HepG2 (cell line): Measurements from ENCODE around the gene POP7. TPM values are rescaled to one million over a fixed set of nuclear protein-coding genes. Genes with fewer than 3 reads are reported as not detected.

Experiments used
- GATAD2A ChIP-seq: IDR thresholded peaks from 2 replicates; pipeline ENCODE4 v1.6.1; 2016
- HDAC1 ChIP-seq: sonication (generic); formaldehyde crosslinking; IDR thresholded peaks from 2 replicates; pipeline ENCODE4 v1.5.1; 2020; ENCODE audit warnings: mild to moderate bottlenecking, missing genetic modification reagents
- HES4 ChIP-seq: sonication (generic); formaldehyde crosslinking; IDR thresholded peaks from 2 replicates; pipeline ENCODE4 v1.9.0; 2021; ENCODE audit warnings: mild to moderate bottlenecking, missing genetic modification reagents, borderline replicate concordance
- NKX3-1 ChIP-seq: sonication (generic); formaldehyde crosslinking; IDR thresholded peaks from 2 replicates; pipeline ENCODE4 v1.5.0; 2020; ENCODE audit warnings: missing genetic modification reagents
- RCOR2 ChIP-seq: IDR thresholded peaks from 2 replicates; pipeline ENCODE4 v1.6.1; 2016; ENCODE audit warnings: missing biosample characterization, missing genetic modification reagents
- YEATS2 ChIP-seq: sonication (generic); formaldehyde crosslinking; IDR thresholded peaks from 2 replicates; pipeline ENCODE4 v1.4.0; 2020; ENCODE audit warnings: missing genetic modification reagents, borderline replicate concordance
- ZKSCAN8 ChIP-seq: IDR thresholded peaks from 2 replicates; pipeline ENCODE4 v1.6.1; 2016; ENCODE audit warnings: borderline replicate concordance, missing genetic modification reagents, missing compliant biosample characterization
- ZNF101 ChIP-seq: sonication (generic); formaldehyde crosslinking; IDR thresholded peaks from 2 replicates; pipeline ENCODE4 v1.4.0; 2020; ENCODE audit warnings: mild to moderate bottlenecking, low read depth, missing genetic modification reagents, borderline replicate concordance
- ZNF530 ChIP-seq: sonication (generic); formaldehyde crosslinking; IDR thresholded peaks from 2 replicates; pipeline ENCODE4 v1.5.0; 2020; ENCODE audit warnings: low read depth, mild to moderate bottlenecking, missing genetic modification reagents
- ZNF766 ChIP-seq: sonication (generic); formaldehyde crosslinking; IDR thresholded peaks from 2 replicates; pipeline ENCODE4 v1.5.0; 2020; ENCODE audit warnings: missing genetic modification reagents, borderline replicate concordance
- polyA plus RNA-seq, 8 experiments: library from polyadenylated mRNA; depleted of rRNA in 3 of 8; stranded (reverse) in 7 of 8; unstranded in 1 of 8; fragments of >200 nt; fragmentation: Illumina TruSeq in 4 of 8; extraction: Trizol in 4 of 8; gene quantifications; 2 replicates each; pipeline versions ENCODE4 v1.2.1 to v1.2.3, GENCODE V29; 2011 to 2016; ENCODE audit warnings: low read depth in 4 of 8, missing spikeins in 1 of 8, mixed read lengths in 1 of 8; ENCODE audit not compliant: insufficient read depth in 1 of 8
- total RNA-seq, 5 experiments: library from RNA; depleted of rRNA; stranded (reverse); fragments of >200 nt; fragmentation: Illumina TruSeq; extraction: Trizol; gene quantifications; 2 replicates each; pipeline ENCODE4 v1.2.3, GENCODE V29; 2016; ENCODE audit warnings: low read depth in 1 of 5
- TF ChIP-seq, protein P1 (sequence below), 2 experiments: IDR thresholded peaks; 2 replicates each; pipeline ENCODE4 v1.6.1; 2011 to 2012; ENCODE audit warnings: low read length in 2 of 2, borderline replicate concordance in 1 of 2, low read depth in 1 of 2, mild to moderate bottlenecking in 1 of 2, moderate library complexity in 1 of 2
- TF ChIP-seq, protein P2 (sequence below): sonication (generic); formaldehyde crosslinking; IDR thresholded peaks from 2 replicates; pipeline ENCODE4 v1.4.0; 2020; ENCODE audit warnings: mild to moderate bottlenecking, low read depth, missing genetic modification reagents
- TF ChIP-seq, protein P3 (sequence below): sonication (generic); formaldehyde crosslinking; IDR thresholded peaks from 2 replicates; pipeline ENCODE4 v1.4.0; 2020; ENCODE audit warnings: mild to moderate bottlenecking, missing genetic modification reagents
- TF ChIP-seq, protein P4 (sequence below): sonication (generic); formaldehyde crosslinking; IDR thresholded peaks from 2 replicates; pipeline ENCODE4 v1.5.1; 2020; ENCODE audit warnings: mild to moderate bottlenecking, missing genetic modification reagents, moderate library complexity
- TF ChIP-seq, protein P5 (sequence below): IDR thresholded peaks from 2 replicates; pipeline ENCODE4 v1.6.1; 2016; ENCODE audit warnings: mild to moderate bottlenecking
- TF ChIP-seq, protein P6 (sequence below): sonication (generic); formaldehyde crosslinking; IDR thresholded peaks from 2 replicates; pipeline ENCODE4 v1.4.0; 2020; ENCODE audit warnings: missing genetic modification reagents

Gene POP7
- total and polyA plus RNA-seq, 2 of the 13 experiments (the other 11 are each of a cell fraction or from before 2014, with no cell fraction given), result 63.9 to 91.1 TPM

DNA sequence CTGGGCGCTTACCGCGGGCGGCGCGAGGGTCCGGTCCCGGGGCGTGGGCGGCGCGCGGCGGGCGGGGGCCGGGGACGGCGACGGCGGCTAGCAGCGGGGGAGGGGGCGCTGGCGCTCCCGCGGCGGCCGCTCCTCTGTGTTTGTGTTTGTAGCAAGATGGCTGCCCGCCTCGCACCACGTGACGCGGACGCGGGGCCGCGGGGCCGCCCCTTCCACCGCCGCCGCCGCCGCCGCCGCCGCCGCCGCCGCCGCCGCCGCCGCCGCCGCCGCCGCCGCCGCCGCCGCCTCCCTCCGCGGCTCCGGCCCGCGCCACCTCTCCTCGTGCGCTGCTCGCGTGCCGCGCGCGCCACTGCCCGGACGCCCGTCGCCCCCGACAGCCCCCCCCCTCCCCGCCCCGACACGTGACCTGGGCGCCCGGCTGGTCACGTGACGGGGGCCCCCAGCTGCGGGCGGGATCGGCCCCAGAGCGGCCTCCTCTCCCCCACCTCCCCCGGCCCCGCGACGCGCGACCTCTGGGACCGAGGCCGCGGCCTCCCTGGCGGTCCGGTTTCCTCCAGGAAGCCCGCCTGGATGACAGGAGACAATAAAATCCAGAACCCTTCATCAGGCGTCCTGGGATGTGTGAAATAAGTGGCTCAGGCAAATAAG, 11.7 kb upstream of the POP7 start, which contains the start of gene GIGYF1 (continued):
- TF ChIP-seq, protein P1, sequence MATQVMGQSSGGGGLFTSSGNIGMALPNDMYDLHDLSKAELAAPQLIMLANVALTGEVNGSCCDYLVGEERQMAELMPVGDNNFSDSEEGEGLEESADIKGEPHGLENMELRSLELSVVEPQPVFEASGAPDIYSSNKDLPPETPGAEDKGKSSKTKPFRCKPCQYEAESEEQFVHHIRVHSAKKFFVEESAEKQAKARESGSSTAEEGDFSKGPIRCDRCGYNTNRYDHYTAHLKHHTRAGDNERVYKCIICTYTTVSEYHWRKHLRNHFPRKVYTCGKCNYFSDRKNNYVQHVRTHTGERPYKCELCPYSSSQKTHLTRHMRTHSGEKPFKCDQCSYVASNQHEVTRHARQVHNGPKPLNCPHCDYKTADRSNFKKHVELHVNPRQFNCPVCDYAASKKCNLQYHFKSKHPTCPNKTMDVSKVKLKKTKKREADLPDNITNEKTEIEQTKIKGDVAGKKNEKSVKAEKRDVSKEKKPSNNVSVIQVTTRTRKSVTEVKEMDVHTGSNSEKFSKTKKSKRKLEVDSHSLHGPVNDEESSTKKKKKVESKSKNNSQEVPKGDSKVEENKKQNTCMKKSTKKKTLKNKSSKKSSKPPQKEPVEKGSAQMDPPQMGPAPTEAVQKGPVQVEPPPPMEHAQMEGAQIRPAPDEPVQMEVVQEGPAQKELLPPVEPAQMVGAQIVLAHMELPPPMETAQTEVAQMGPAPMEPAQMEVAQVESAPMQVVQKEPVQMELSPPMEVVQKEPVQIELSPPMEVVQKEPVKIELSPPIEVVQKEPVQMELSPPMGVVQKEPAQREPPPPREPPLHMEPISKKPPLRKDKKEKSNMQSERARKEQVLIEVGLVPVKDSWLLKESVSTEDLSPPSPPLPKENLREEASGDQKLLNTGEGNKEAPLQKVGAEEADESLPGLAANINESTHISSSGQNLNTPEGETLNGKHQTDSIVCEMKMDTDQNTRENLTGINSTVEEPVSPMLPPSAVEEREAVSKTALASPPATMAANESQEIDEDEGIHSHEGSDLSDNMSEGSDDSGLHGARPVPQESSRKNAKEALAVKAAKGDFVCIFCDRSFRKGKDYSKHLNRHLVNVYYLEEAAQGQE (IDR thresholded peaks at IDR 0.05; ENCODE audit: borderline replicate concordance in 1 of 2, low read depth in 1 of 2, low read length in 2 of 2), result 0 out of 4 replicates have a peak, but pooled peaks of 1 of the 2 experiments have one; percentile 7
- TF ChIP-seq, protein P2, sequence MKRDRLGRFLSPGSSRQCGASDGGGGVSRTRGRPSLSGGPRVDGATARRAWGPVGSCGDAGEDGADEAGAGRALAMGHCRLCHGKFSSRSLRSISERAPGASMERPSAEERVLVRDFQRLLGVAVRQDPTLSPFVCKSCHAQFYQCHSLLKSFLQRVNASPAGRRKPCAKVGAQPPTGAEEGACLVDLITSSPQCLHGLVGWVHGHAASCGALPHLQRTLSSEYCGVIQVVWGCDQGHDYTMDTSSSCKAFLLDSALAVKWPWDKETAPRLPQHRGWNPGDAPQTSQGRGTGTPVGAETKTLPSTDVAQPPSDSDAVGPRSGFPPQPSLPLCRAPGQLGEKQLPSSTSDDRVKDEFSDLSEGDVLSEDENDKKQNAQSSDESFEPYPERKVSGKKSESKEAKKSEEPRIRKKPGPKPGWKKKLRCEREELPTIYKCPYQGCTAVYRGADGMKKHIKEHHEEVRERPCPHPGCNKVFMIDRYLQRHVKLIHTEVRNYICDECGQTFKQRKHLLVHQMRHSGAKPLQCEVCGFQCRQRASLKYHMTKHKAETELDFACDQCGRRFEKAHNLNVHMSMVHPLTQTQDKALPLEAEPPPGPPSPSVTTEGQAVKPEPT (CRISPR knock-in tag), result no peak
- TF ChIP-seq, protein P3, sequence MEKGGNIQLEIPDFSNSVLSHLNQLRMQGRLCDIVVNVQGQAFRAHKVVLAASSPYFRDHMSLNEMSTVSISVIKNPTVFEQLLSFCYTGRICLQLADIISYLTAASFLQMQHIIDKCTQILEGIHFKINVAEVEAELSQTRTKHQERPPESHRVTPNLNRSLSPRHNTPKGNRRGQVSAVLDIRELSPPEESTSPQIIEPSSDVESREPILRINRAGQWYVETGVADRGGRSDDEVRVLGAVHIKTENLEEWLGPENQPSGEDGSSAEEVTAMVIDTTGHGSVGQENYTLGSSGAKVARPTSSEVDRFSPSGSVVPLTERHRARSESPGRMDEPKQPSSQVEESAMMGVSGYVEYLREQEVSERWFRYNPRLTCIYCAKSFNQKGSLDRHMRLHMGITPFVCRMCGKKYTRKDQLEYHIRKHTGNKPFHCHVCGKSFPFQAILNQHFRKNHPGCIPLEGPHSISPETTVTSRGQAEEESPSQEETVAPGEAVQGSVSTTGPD (CRISPR knock-in tag), result no peak
- TF ChIP-seq ZNF530, result no peak
- no peak for TF ChIP-seq ZNF101
- no peak for TF ChIP-seq HES4 (CRISPR knock-in tag)
- TF ChIP-seq HDAC1 (CRISPR knock-in tag), result peak; percentile 34; the same call in 1 of the 2 replicates
- TF ChIP-seq GATAD2A (CRISPR knock-in tag), result 0 out of 2 replicates have a peak, but pooled peaks have one; percentile 15
- TF ChIP-seq RCOR2 (CRISPR knock-in tag), result 0 out of 2 replicates have a peak, but pooled peaks have one; percentile 44
- TF ChIP-seq, protein P4, sequence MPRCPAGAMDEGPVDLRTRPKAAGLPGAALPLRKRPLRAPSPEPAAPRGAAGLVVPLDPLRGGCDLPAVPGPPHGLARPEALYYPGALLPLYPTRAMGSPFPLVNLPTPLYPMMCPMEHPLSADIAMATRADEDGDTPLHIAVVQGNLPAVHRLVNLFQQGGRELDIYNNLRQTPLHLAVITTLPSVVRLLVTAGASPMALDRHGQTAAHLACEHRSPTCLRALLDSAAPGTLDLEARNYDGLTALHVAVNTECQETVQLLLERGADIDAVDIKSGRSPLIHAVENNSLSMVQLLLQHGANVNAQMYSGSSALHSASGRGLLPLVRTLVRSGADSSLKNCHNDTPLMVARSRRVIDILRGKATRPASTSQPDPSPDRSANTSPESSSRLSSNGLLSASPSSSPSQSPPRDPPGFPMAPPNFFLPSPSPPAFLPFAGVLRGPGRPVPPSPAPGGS (CRISPR knock-in tag), result no peak
- TF ChIP-seq, protein P5, sequence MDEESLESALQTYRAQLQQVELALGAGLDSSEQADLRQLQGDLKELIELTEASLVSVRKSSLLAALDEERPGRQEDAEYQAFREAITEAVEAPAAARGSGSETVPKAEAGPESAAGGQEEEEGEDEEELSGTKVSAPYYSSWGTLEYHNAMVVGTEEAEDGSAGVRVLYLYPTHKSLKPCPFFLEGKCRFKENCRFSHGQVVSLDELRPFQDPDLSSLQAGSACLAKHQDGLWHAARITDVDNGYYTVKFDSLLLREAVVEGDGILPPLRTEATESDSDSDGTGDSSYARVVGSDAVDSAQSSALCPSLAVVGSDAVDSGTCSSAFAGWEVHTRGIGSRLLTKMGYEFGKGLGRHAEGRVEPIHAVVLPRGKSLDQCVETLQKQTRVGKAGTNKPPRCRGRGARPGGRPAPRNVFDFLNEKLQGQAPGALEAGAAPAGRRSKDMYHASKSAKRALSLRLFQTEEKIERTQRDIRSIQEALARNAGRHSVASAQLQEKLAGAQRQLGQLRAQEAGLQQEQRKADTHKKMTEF (CRISPR knock-in tag), result peak; percentile 30; the same call in 1 of the 2 replicates
- TF ChIP-seq YEATS2, result no peak
- TF ChIP-seq ZNF766 (CRISPR knock-in tag), result no peak
- no peak for TF ChIP-seq NKX3-1 (CRISPR knock-in tag)
- no peak for TF ChIP-seq ZKSCAN8
- TF ChIP-seq, protein P6, sequence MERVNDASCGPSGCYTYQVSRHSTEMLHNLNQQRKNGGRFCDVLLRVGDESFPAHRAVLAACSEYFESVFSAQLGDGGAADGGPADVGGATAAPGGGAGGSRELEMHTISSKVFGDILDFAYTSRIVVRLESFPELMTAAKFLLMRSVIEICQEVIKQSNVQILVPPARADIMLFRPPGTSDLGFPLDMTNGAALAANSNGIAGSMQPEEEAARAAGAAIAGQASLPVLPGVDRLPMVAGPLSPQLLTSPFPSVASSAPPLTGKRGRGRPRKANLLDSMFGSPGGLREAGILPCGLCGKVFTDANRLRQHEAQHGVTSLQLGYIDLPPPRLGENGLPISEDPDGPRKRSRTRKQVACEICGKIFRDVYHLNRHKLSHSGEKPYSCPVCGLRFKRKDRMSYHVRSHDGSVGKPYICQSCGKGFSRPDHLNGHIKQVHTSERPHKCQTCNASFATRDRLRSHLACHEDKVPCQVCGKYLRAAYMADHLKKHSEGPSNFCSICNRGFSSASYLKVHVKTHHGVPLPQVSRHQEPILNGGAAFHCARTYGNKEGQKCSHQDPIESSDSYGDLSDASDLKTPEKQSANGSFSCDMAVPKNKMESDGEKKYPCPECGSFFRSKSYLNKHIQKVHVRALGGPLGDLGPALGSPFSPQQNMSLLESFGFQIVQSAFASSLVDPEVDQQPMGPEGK (CRISPR knock-in tag), result peak; percentile 92
